Nephron (organoid): ENCODE measurements around the gene TRIB2.

Experiments used
- H3K27ac Mint-ChIP-seq, 3 experiments: 2 replicates each; pipeline ENCODE4 v1.8.0; 2020; ENCODE audit warnings: mixed read lengths in 3 of 3, mild to moderate bottlenecking in 2 of 3, moderate library complexity in 1 of 3
- H3K27me3 Mint-ChIP-seq: 2 replicates; pipeline ENCODE4 v1.8.0; 2021; ENCODE audit warnings: low read depth, mild to moderate bottlenecking, moderate library complexity, mixed read lengths
- H3K36me3 Mint-ChIP-seq: 2 replicates; pipeline ENCODE4 v1.8.0; 2020; ENCODE audit warnings: low read depth, mixed read lengths
- H3K4me1 Mint-ChIP-seq: 2 replicates; pipeline ENCODE4 v1.8.0; 2020; ENCODE audit warnings: mixed read lengths
- H3K4me3 Mint-ChIP-seq, 3 experiments: 2 replicates each; pipeline ENCODE4 v1.8.0; 2020; ENCODE audit warnings: mild to moderate bottlenecking in 3 of 3, mixed read lengths in 3 of 3, moderate library complexity in 2 of 3
- H3K9me3 Mint-ChIP-seq: 2 replicates; pipeline ENCODE4 v1.8.0; 2020; ENCODE audit warnings: mixed read lengths
- TF ChIP-seq, protein P1 (sequence below), 3 experiments: fragments of 200-600 bp; sonication (generic); IDR thresholded peaks; one replicate each; pipeline ENCODE4 v1.5.0; 2021; ENCODE audit warnings: antibody characterized with exemption in 3 of 3; ENCODE audit not compliant: unreplicated experiment in 3 of 3

The TRIB2 gene

GRCh38 chr2:12683457-12684100, 33.2 kb upstream of the TRIB2 start:
- TF ChIP-seq, protein P1, sequence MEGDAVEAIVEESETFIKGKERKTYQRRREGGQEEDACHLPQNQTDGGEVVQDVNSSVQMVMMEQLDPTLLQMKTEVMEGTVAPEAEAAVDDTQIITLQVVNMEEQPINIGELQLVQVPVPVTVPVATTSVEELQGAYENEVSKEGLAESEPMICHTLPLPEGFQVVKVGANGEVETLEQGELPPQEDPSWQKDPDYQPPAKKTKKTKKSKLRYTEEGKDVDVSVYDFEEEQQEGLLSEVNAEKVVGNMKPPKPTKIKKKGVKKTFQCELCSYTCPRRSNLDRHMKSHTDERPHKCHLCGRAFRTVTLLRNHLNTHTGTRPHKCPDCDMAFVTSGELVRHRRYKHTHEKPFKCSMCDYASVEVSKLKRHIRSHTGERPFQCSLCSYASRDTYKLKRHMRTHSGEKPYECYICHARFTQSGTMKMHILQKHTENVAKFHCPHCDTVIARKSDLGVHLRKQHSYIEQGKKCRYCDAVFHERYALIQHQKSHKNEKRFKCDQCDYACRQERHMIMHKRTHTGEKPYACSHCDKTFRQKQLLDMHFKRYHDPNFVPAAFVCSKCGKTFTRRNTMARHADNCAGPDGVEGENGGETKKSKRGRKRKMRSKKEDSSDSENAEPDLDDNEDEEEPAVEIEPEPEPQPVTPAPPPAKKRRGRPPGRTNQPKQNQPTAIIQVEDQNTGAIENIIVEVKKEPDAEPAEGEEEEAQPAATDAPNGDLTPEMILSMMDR (IDR thresholded peaks at IDR 0.05; ENCODE audit: unreplicated experiment in 3 of 3), result no peak
- no peak overlapping the region for H3K4me3 Mint-ChIP-seq
- H3K27me3 Mint-ChIP-seq, result peaks cover 4% of the 10 kb centered on the region
- H3K4me1 Mint-ChIP-seq, result peaks cover 32% of the 10 kb centered on the region
- H3K9me3 Mint-ChIP-seq, result peaks cover 6% of the 10 kb centered on the region
- H3K36me3 Mint-ChIP-seq, result no peaks in the 10 kb centered on the region
- peak overlapping the region in 1 of 3 experiments; percentile 1 for H3K27ac Mint-ChIP-seq

GRCh38 chr2:12684471-12684936, 32.2 kb upstream of the TRIB2 start:
- Mint-ChIP-seq H3K4me1 (peaks cover 28% of the 10 kb centered on the region), H3K27me3 (peaks cover 4% of the 10 kb centered on the region), H3K36me3 (no peaks in the 10 kb centered on the region), H3K27ac (peak overlapping the region; percentile 1 to 47 (median 27)), H3K9me3 (peaks cover 6% of the 10 kb centered on the region), H3K4me3 (peak overlapping the region in 1 of 3 experiments; percentile 2)
- TF ChIP-seq, protein P1 (IDR thresholded peaks at IDR 0.05; ENCODE audit: unreplicated experiment in 3 of 3), result no peak

DNA sequence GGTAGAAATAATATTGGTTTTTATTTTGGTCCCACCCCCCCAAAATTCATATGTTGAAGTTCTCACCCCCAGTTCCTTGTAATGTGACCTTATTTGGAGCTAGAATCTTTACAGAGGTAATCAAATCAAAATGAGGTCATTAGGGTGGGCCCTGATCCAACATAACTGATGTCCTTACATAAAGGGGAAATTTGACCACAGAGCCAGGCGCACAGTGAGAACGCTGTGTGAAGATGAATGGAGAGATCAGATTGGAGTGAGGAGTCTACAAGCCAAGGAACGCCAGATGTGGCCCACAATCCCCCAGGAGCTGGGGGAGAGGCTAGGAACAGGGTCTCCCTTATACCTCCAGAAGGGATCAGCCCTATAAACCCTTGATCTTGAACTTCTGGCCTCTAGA, 31.6 kb upstream of the TRIB2 start:
- H3K4me3 Mint-ChIP-seq, result no peak overlapping the region
- H3K27me3 Mint-ChIP-seq, result peaks cover 4% of the 10 kb centered on the region
- peaks cover 3% of the 10 kb centered on the region for H3K9me3 Mint-ChIP-seq
- TF ChIP-seq, protein P1 (IDR thresholded peaks at IDR 0.05; ENCODE audit: unreplicated experiment in 3 of 3), result no peak
- H3K36me3 Mint-ChIP-seq, result no peaks in the 10 kb centered on the region
- H3K4me1 Mint-ChIP-seq, result peaks cover 28% of the 10 kb centered on the region
- H3K27ac Mint-ChIP-seq, result no peak overlapping the region

DNA sequence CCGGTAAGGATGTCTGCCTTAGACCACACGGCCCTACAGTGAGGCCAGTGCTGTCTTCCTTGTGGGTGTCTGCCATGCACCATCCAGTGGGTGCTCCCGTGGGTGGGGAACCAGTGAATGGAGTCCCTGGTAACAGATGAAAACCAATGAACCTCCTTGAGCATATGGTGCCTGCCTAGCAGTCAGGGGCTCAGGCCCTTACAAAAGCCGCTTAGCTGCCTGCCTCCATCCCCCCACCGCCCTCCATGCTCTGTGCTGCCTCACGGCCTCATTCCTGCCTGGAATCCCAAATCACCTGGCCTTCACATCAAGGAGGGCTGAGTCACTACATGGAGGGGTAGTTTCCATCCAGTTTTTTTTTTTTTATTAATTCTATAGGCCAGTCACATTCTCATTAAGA, 30.8 kb upstream of the TRIB2 start:
- no peaks in the 10 kb centered on the region for H3K36me3 Mint-ChIP-seq
- H3K4me1 Mint-ChIP-seq, result peaks cover 28% of the 10 kb centered on the region

DNA sequence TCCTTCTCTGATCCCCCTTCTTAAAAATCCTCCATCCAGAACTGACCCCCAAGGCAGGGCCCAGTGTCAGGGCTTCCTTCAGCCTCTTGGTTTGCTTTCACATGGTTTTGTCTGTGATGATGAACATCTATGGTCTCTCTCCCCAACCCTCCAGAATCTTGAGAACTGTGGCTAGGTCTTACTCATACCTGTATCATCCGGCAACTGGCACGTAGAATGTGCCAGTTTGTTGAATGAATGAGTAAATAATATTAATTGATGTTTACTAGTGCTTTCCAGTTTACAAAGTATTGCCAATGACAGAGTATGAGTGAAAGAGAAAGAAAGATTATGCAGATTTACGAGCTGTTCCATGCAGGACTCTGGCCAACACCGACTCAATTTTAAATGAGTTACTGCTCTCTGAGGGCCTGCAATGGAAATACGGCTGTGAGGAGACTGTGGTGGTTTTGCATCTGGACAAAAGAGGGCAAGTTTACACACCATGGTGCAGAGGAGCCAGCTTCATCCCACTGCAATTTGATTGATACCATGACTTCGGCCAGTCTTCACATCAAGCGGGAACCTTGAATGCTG, 29.9 kb upstream of the TRIB2 start:
- Mint-ChIP-seq H3K4me3 (no peak overlapping the region), H3K27ac (peak overlapping the region in 1 of 3 experiments; percentile 7), H3K36me3 (no peaks in the 10 kb centered on the region), H3K4me1 (peaks cover 28% of the 10 kb centered on the region), H3K27me3 (peaks cover 4% of the 10 kb centered on the region), H3K9me3 (peaks cover 14% of the 10 kb centered on the region)
- TF ChIP-seq, protein P1 (IDR thresholded peaks at IDR 0.05; ENCODE audit: unreplicated experiment in 3 of 3), result no peak

More for the DNA sequence above, 30.8 kb upstream of the TRIB2 start:
- Mint-ChIP-seq H3K9me3 (peaks cover 8% of the 10 kb centered on the region), H3K27ac (no peak overlapping the region), H3K27me3 (peaks cover 4% of the 10 kb centered on the region), H3K4me3 (no peak overlapping the region)
- TF ChIP-seq, protein P1 (IDR thresholded peaks at IDR 0.05; ENCODE audit: unreplicated experiment in 3 of 3), result no peak

- no peak overlapping the region for H3K27ac Mint-ChIP-seq
- H3K9me3 Mint-ChIP-seq, result peaks cover 23% of the 10 kb centered on the region
- peaks cover 4% of the 10 kb centered on the region for H3K27me3 Mint-ChIP-seq
- H3K4me3 Mint-ChIP-seq, result no peak overlapping the region
- H3K36me3 Mint-ChIP-seq, result peaks cover 4% of the 10 kb centered on the region
- peaks cover 28% of the 10 kb centered on the region for H3K4me1 Mint-ChIP-seq
- TF ChIP-seq, protein P1 (IDR thresholded peaks at IDR 0.05; ENCODE audit: unreplicated experiment in 3 of 3), result no peak
These were observed 28.6 kb upstream of the TRIB2 start for GRCh38 chr2:12688091-12688490.
